Activated naive CD4-positive, alpha-beta T cell treated with anti-CD3 and anti-CD28 coated beads, Interleukin-2, amount 10 ng/mL, durations not matched to agents 7 days and 5 days (primary cell): Measurements from ENCODE around the gene RPS8.
"Not testable (repeated sequence)": the region's sequence is repeated elsewhere in the genome, so short reads cannot be mapped to it uniquely, and the experiment has no call there.

Experiments used
- CTCF ChIA-PET: fragments of 350-600 bp; sonication (Branson Sonifier 250); formaldehyde crosslinking; loops from one replicate; lab custom pipeline; 2021; ENCODE audit warnings: antibody characterized with exemption; lab: Charles Lee
- DNase-seq: peaks from one replicate; pipeline ENCODE4 v3.0.0-alpha.2; 2020
- H3K27ac Mint-ChIP-seq: one replicate; pipeline ENCODE4 v1.8.0; 2021; ENCODE audit warnings: mild to moderate bottlenecking, moderate library complexity, mixed read lengths
- H3K27me3 Mint-ChIP-seq: one replicate; pipeline ENCODE4 v1.8.0; 2021; ENCODE audit warnings: mild to moderate bottlenecking, mixed read lengths
- H3K36me3 Mint-ChIP-seq: one replicate; pipeline ENCODE4 v1.8.0; 2021; ENCODE audit warnings: mixed read lengths
- H3K4me1 Mint-ChIP-seq: one replicate; pipeline ENCODE4 v1.8.0; 2021; ENCODE audit warnings: mixed read lengths
- H3K4me3 Mint-ChIP-seq: one replicate; pipeline ENCODE4 v1.8.0; 2021; ENCODE audit warnings: mild to moderate bottlenecking, moderate library complexity, mixed read lengths
- H3K9me3 Mint-ChIP-seq: one replicate; pipeline ENCODE4 v1.8.0; 2021; ENCODE audit warnings: mixed read lengths

RPS8 gene

GRCh38 chr1:44775078-44775929, at the start of gene RPS8:
Gene RPS8, plus strand, starts transcription at chr1:44775540. Its CDS starts 57 bp downstream, at chr1:44775597.
- Mint-ChIP-seq H3K27me3 (no peaks in the 10 kb centered on the region), H3K9me3 (no peaks in the 10 kb centered on the region), H3K36me3 (peaks cover 47% of the 10 kb centered on the region), H3K4me1 (peaks cover 49% of the 10 kb centered on the region), H3K4me3 (peak within 1 kb of the TSS; percentile 88), H3K27ac (peak within 1 kb of the TSS; percentile 97)
- peak; percentile 93 for DNase-seq
- CTCF ChIA-PET = interaction anchor here (0.6 to 2.2 kb wide), 5 partner anchors 9 to 524 kb away, joined by 3 to 13 read pairs (median 3); partner anchors contain the start of gene PLK3

GRCh38 chr1:44730741-44731512, 44.4 kb upstream of the RPS8 start, which contains the start of gene RNU5D-1:
Gene RNU5D-1, minus strand, starts transcription at chr1:44731170.
- CTCF ChIA-PET = interaction anchor here (0.7 to 3.7 kb wide), 17 partner anchors 9 to 763 kb away, joined by 3 to 21 read pairs (median 3); partner anchors contain the start of genes ARMH1, BTBD19, PLK3 and TMEM53
- peak; percentile 97 for DNase-seq
- H3K4me1 Mint-ChIP-seq = peaks cover 48% of the 10 kb centered on the region
- no peaks in the 10 kb centered on the region for H3K27me3 Mint-ChIP-seq
- H3K4me3 Mint-ChIP-seq = peak within 1 kb of the TSS; percentile 54
- H3K36me3 Mint-ChIP-seq = peaks cover 1% of the 10 kb centered on the region
- H3K27ac Mint-ChIP-seq = peak within 1 kb of the TSS; percentile 99
- no peaks in the 10 kb centered on the region for H3K9me3 Mint-ChIP-seq

- Mint-ChIP-seq H3K4me1 (peaks cover 36% of the 10 kb centered on the region), H3K36me3 (no peaks in the 10 kb centered on the region), H3K9me3 (no peaks in the 10 kb centered on the region), H3K27me3 (no peaks in the 10 kb centered on the region), H3K27ac (no peak overlapping the region), H3K4me3 (no peak overlapping the region)
- CTCF ChIA-PET = interaction anchor here (1.2 to 3.7 kb wide), 2 partner anchors 12 to 52 kb away, joined by 5 to 13 read pairs; no protein-coding TSS in a partner anchor
- DNase-seq = no peak
Observed at GRCh38 chr1:44733365-44733764, 42.0 kb upstream of the RPS8 start.

GRCh38 chr1:44733784-44734183, 41.6 kb upstream of the RPS8 start:
- Mint-ChIP-seq H3K36me3 (no peaks in the 10 kb centered on the region), H3K27me3 (no peaks in the 10 kb centered on the region), H3K4me1 (peaks cover 37% of the 10 kb centered on the region), H3K27ac (no peak overlapping the region), H3K9me3 (no peaks in the 10 kb centered on the region), H3K4me3 (no peak overlapping the region)
- no peak for DNase-seq
- CTCF ChIA-PET = interaction anchor here (1.2 kb wide), 1 partner anchor 12 kb away, joined by 5 read pairs; no protein-coding TSS in a partner anchor

DNA sequence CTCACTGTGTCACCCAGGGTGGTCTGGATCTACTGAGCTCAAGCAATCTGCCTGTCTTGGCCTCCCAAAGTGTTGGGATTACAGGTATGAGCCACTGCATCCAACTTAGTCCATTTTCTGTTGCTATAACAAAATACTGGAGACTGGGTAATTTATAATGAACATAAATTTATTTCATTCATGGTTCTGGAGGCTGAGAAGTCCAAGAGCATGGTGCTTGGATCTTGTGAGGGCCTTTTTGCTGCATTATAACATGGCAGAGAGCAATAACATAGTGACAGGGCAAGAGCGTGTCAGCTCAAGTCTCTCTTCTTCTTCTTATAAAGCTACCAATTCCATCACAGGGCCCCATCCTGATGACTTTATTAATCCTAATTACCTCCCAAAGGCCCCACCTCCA, 39.3 kb upstream of the RPS8 start:
- H3K36me3 Mint-ChIP-seq = peaks cover 8% of the 10 kb centered on the region
- DNase-seq = no peak
- CTCF ChIA-PET = interaction anchor here (0.6 kb wide), 1 partner anchor 567 kb away, joined by 3 read pairs; no protein-coding TSS in a partner anchor
- H3K27ac Mint-ChIP-seq = no peak overlapping the region
- H3K9me3 Mint-ChIP-seq = no peaks in the 10 kb centered on the region
- H3K4me3 Mint-ChIP-seq = no peak overlapping the region
- no peaks in the 10 kb centered on the region for H3K27me3 Mint-ChIP-seq
- peaks cover 36% of the 10 kb centered on the region for H3K4me1 Mint-ChIP-seq

- CTCF ChIA-PET, H3K9me3 Mint-ChIP-seq, H3K27me3 Mint-ChIP-seq, DNase-seq: not testable (repeated sequence)
- Mint-ChIP-seq H3K36me3 (peaks cover 20% of the 10 kb centered on the region), H3K27ac (peak overlapping the region; percentile 90), H3K4me3 (peak overlapping the region; percentile 89), H3K4me1 (peaks cover 40% of the 10 kb centered on the region)
Observed at GRCh38 chr1:44738953-44739306, 36.4 kb upstream of the RPS8 start.

GRCh38 chr1:44739307-44740178, 35.8 kb upstream of the RPS8 start, which contains the start of gene KIF2C:
Gene KIF2C, plus strand, starts transcription at chr1:44739837. Its CDS starts 96 bp downstream, at chr1:44739933.
- Mint-ChIP-seq H3K27me3 (no peaks in the 10 kb centered on the region), H3K27ac (peak within 1 kb of the TSS; percentile 90), H3K4me1 (peaks cover 45% of the 10 kb centered on the region), H3K4me3 (peak within 1 kb of the TSS; percentile 89), H3K36me3 (peaks cover 24% of the 10 kb centered on the region), H3K9me3 (no peaks in the 10 kb centered on the region)
- DNase-seq = peak; percentile 98
- CTCF ChIA-PET = interaction anchor here (1.0 to 2.4 kb wide), 3 partner anchors 10 to 57 kb away, joined by 3 to 8 read pairs (median 6); no protein-coding TSS in a partner anchor

DNA sequence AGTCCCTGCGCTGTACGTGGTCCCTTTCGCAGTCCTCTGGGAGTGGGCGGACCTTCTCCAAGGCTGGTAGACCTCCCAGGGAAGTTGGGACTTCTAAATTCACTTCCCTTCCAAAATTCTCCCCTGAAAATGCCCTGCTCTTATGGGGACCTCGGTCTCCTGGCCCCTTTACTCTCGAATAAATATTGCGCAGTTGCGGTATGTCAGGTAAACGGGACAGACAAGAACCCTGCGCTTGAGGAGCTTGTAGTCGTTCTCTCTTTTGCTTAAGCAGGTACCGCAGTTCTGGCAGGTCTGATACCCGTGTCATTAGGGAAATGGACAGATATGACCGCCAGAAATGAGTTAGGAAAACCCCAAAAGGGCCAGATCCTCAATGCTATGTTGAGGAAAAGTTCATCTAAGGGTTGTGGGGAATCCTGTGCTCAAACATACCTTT, 35.1 kb upstream of the RPS8 start:
- DNase-seq = no peak
- Mint-ChIP-seq H3K9me3 (no peaks in the 10 kb centered on the region), H3K4me1 (peaks cover 48% of the 10 kb centered on the region), H3K36me3 (peaks cover 26% of the 10 kb centered on the region), H3K27ac (peak overlapping the region; percentile 90), H3K27me3 (no peaks in the 10 kb centered on the region), H3K4me3 (peak overlapping the region; percentile 89)
- CTCF ChIA-PET = interaction anchor here (0.6 to 2.4 kb wide), 4 partner anchors 10 to 57 kb away, joined by 3 to 8 read pairs (median 4); no protein-coding TSS in a partner anchor

- Mint-ChIP-seq H3K27ac (no peak overlapping the region), H3K9me3 (no peaks in the 10 kb centered on the region), H3K27me3 (no peaks in the 10 kb centered on the region), H3K4me3 (no peak overlapping the region), H3K36me3 (peaks cover 46% of the 10 kb centered on the region), H3K4me1 (peaks cover 62% of the 10 kb centered on the region)
- DNase-seq = no peak
- CTCF ChIA-PET = interaction anchor here (1.2 to 2.2 kb wide), 3 partner anchors 11 to 42 kb away, joined by 3 to 7 read pairs (median 3); no protein-coding TSS in a partner anchor
Observed at GRCh38 chr1:44743211-44743610, 32.1 kb upstream of the RPS8 start.

DNA sequence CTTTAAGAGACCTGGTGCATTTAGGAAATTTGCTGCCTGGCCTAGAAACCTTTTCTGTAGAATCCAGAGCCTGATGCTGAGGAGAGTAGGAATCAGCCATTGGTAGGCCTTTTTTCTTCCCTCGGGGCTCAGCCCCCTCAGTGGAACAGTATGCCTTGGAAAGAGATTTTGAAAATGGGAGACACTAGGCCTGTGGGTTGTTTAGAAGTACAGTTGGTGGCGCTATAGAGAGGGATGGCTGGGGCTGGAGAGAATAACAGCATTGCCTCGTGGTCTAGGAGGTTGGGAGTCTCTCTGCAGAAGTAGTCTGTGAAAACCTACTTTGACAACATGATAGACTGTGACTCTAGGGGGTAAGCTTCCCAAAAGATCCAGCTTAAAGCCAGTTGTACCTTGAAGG, 27.5 kb upstream of the RPS8 start:
- H3K4me1 Mint-ChIP-seq = peaks cover 37% of the 10 kb centered on the region
- no peaks in the 10 kb centered on the region for H3K27me3 Mint-ChIP-seq
- H3K36me3 Mint-ChIP-seq = peaks cover 51% of the 10 kb centered on the region
- H3K9me3 Mint-ChIP-seq = no peaks in the 10 kb centered on the region
- DNase-seq = no peak
- H3K27ac Mint-ChIP-seq = peak overlapping the region; percentile 24
- CTCF ChIA-PET = interaction anchor here (1.8 kb wide), 1 partner anchor 18 kb away, joined by 6 read pairs; no protein-coding TSS in a partner anchor
- no peak overlapping the region for H3K4me3 Mint-ChIP-seq

GRCh38 chr1:44757420-44757819, 17.9 kb upstream of the RPS8 start:
- DNase-seq = no peak
- H3K27ac Mint-ChIP-seq = peak overlapping the region; percentile 64
- CTCF ChIA-PET = no interaction called here
- peaks cover 72% of the 10 kb centered on the region for H3K36me3 Mint-ChIP-seq
- no peaks in the 10 kb centered on the region for H3K9me3 Mint-ChIP-seq
- H3K27me3 Mint-ChIP-seq = no peaks in the 10 kb centered on the region
- H3K4me3 Mint-ChIP-seq = no peak overlapping the region
- peaks cover 9% of the 10 kb centered on the region for H3K4me1 Mint-ChIP-seq

- CTCF ChIA-PET = interaction anchor here (0.9 to 1.5 kb wide), 3 partner anchors 11 to 28 kb away, joined by 3 to 4 read pairs (median 4); no protein-coding TSS in a partner anchor
- no peak for DNase-seq
- Mint-ChIP-seq H3K4me1 (peaks cover 9% of the 10 kb centered on the region), H3K9me3 (no peaks in the 10 kb centered on the region), H3K27ac (no peak overlapping the region), H3K36me3 (peaks cover 71% of the 10 kb centered on the region), H3K27me3 (no peaks in the 10 kb centered on the region), H3K4me3 (no peak overlapping the region)
Observed at GRCh38 chr1:44759077-44759476, 16.3 kb upstream of the RPS8 start.

DNA sequence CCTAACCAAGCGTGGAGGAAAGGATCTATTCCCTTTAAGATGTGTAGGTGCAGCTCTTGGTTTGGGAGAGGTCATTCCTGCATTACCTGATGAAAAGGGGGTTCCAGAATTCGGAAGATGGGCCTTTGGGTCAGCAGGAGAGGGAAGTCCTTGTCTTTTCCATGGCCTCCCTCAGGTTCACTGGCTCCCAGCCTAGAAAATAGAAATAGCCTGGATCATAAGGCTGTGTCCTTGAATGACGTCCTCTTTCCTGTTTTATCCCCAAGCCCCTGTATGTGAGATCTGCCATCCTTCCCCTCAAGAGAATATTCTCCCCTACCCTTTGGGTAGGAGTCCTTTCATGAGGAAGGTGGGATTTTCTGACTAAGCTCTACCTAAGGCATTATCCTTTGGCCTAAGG, 14.5 kb upstream of the RPS8 start:
- no peak overlapping the region for H3K27ac Mint-ChIP-seq
- no peaks in the 10 kb centered on the region for H3K27me3 Mint-ChIP-seq
- H3K4me1 Mint-ChIP-seq = peaks cover 9% of the 10 kb centered on the region
- H3K4me3 Mint-ChIP-seq = no peak overlapping the region
- DNase-seq = no peak
- H3K36me3 Mint-ChIP-seq = peaks cover 60% of the 10 kb centered on the region
- CTCF ChIA-PET = no interaction called here
- H3K9me3 Mint-ChIP-seq = no peaks in the 10 kb centered on the region
